HCT116 (cell line): ENCODE results near the gene HCFC1. TPM values are rescaled to one million over a fixed set of nuclear protein-coding genes. Genes with fewer than 3 reads are reported as not detected.
A peak's percentile ranks its signal among the peaks of the same experiment; 100 is the strongest.

Experiments
- ATAC-seq: fragments of 200-7000 bp; cut with Tn5 transposase; 2 replicates; pipeline ENCODE4 v1.9.1; 2020; ENCODE audit warnings: mild to moderate bottlenecking, moderate library complexity
- BruUV-seq: library from RNA; stranded (reverse); fragments of 400-500 nt; replicated peaks from 2 replicates; lab custom pipeline; 2021; lab: Mats Ljungman, UMichigan
- CTCF ChIA-PET: fragments of 300-600 bp; sonication (Branson Sonifier 250); formaldehyde crosslinking; loops from one replicate; lab custom pipeline; 2021; ENCODE audit warnings: antibody characterized with exemption; lab: Charles Lee
- POLR2A ChIA-PET: fragments of 300-600, 350-600 bp; sonication (Branson Sonifier 250); formaldehyde crosslinking; loops from one replicate; lab custom pipeline; 2021; ENCODE audit warnings: antibody characterized with exemption; lab: Charles Lee
- RAD21 ChIA-PET, 2 experiments: fragments of 300-600 bp; sonication (Branson Sonifier 250); formaldehyde crosslinking; loops; one replicate each; lab custom pipeline; 2023; ENCODE audit warnings: low total read pairs in 2 of 2; ENCODE audit not compliant: uncharacterized antibody in 2 of 2, unreplicated experiment in 2 of 2, low non-redundant PET in 1 of 2; lab: Charles Lee
- DNase-seq: peaks from one replicate; pipeline ENCODE4 v3.0.0-alpha.2; 2010; ENCODE audit warnings: low read depth, low spot score
- H2AFZ ChIP-seq: fragments of 200-600 bp; shearing (Covaris generic), sonication (generic); 2 replicates; pipeline ENCODE4 v1.6.1; 2017; ENCODE audit warnings: low read depth, mixed run types, mixed read lengths, antibody characterized with exemption, low read length; ENCODE audit not compliant: poor library complexity, severe bottlenecking
- H3K27ac ChIP-seq: 2 replicates; pipeline ENCODE4 v1.5.1; 2012; ENCODE audit warnings: low read depth, low read length
- H3K27me3 ChIP-seq: fragments of 200-600 bp; sonication (generic); 2 replicates; pipeline ENCODE4 v1.6.1; 2016; ENCODE audit warnings: mixed run types, low read length, mixed read lengths; ENCODE audit not compliant: insufficient read depth
- H3K36me3 ChIP-seq, 2 experiments: fragments of 200-500 bp in 1 of 2; fragments of 200-600 bp in 1 of 2; sonication (Bioruptor generic) in 1 of 2; sonication (generic) in 1 of 2; 2 replicates each; pipeline versions ENCODE4 v1.5.1 to v1.6.1; 2014 to 2016; ENCODE audit warnings: low read length in 2 of 2, inconsistent platforms in 1 of 2, mixed read lengths in 1 of 2, mixed run types in 1 of 2; ENCODE audit not compliant: insufficient read depth in 2 of 2, control insufficient read depth in 1 of 2
- H3K4me1 ChIP-seq, 2 experiments: fragments of 200-600 bp in 1 of 2; sonication (generic) in 1 of 2; 2 replicates each; pipeline versions ENCODE4 v1.5.1 to v1.6.1; 2012 to 2017; ENCODE audit warnings: low read length in 2 of 2, inconsistent platforms in 1 of 2, mild to moderate bottlenecking in 1 of 2, mixed read lengths in 1 of 2, mixed run types in 1 of 2, moderate library complexity in 1 of 2; ENCODE audit not compliant: insufficient read depth in 2 of 2, control insufficient read depth in 1 of 2
- H3K4me2 ChIP-seq: fragments of 200-600 bp; sonication (generic); 2 replicates; pipeline ENCODE4 v1.6.1; 2017; ENCODE audit warnings: mixed run types, low read length, mixed read lengths
- H3K4me3 ChIP-seq, 2 experiments: fragments of 200-600 bp in 1 of 2; sonication (generic) in 1 of 2; replicated peaks in 1 of 2; 2 replicates each; pipeline ENCODE4 v1.5.1; 2011 to 2016; ENCODE audit warnings: low read length in 2 of 2, control low read depth in 1 of 2, low read depth in 1 of 2, mild to moderate bottlenecking in 1 of 2, mixed read lengths in 1 of 2, mixed run types in 1 of 2
- H3K79me2 ChIP-seq: fragments of 200-600 bp; sonication (generic); 2 replicates; pipeline ENCODE4 v1.6.1; 2017; ENCODE audit warnings: mild to moderate bottlenecking, mixed run types, low read length, moderate library complexity, mixed read lengths; ENCODE audit not compliant: insufficient read depth
- H3K9ac ChIP-seq: fragments of 200-600 bp; sonication (generic); 2 replicates; pipeline ENCODE4 v1.6.1; 2016; ENCODE audit warnings: low read length, mixed read lengths
- H3K9me2 ChIP-seq: fragments of 200-600 bp; sonication (generic), shearing (Covaris generic); 2 replicates; pipeline ENCODE4 v1.6.1; 2017; ENCODE audit warnings: mixed run types, mild to moderate bottlenecking, moderate library complexity; ENCODE audit not compliant: insufficient read depth
- H3K9me3 ChIP-seq, 2 experiments: fragments of 200-500 bp in 1 of 2; fragments of 200-600 bp in 1 of 2; sonication (Bioruptor generic) in 1 of 2; sonication (generic) in 1 of 2; 2 replicates each; pipeline ENCODE4 v1.6.1; 2014 to 2017; ENCODE audit warnings: low read length in 2 of 2, mixed read lengths in 2 of 2, inconsistent platforms in 1 of 2, low read depth in 1 of 2, mild to moderate bottlenecking in 1 of 2, mixed run types in 1 of 2, moderate library complexity in 1 of 2; ENCODE audit not compliant: control insufficient read depth in 1 of 2, insufficient read depth in 1 of 2
- H4K20me1 ChIP-seq: fragments of 200-600 bp; sonication (generic), shearing (Covaris generic); 2 replicates; pipeline ENCODE4 v1.6.1; 2017; ENCODE audit warnings: mixed run types, mild to moderate bottlenecking, moderate library complexity; ENCODE audit not compliant: insufficient read depth
- CBX3 ChIP-seq: IDR thresholded peaks from 2 replicates; pipeline ENCODE4 v1.6.1; 2012; ENCODE audit warnings: low read depth
- EGR1 ChIP-seq: IDR thresholded peaks from 2 replicates; pipeline ENCODE4 v1.6.1; 2012; ENCODE audit warnings: low read depth
- EZH2phosphoT487 ChIP-seq: fragments of 200-600 bp; IDR thresholded peaks from 2 replicates; pipeline ENCODE4 v1.6.1; 2018; ENCODE audit warnings: antibody characterized with exemption, borderline replicate concordance
- FOSL1 ChIP-seq: IDR thresholded peaks from 2 replicates; pipeline ENCODE4 v1.6.1; 2012; ENCODE audit warnings: low read depth
- JUND ChIP-seq: IDR thresholded peaks from 2 replicates; pipeline ENCODE4 v1.6.1; 2012
- POLR2AphosphoS5 ChIP-seq: IDR thresholded peaks from 2 replicates; pipeline ENCODE4 v1.6.1; 2011; ENCODE audit warnings: mild to moderate bottlenecking, low read depth, low read length, moderate library complexity
- RAD21 ChIP-seq: IDR thresholded peaks from 2 replicates; pipeline ENCODE4 v1.6.1; 2012; ENCODE audit warnings: low read depth, mild to moderate bottlenecking
- SIN3A ChIP-seq: IDR thresholded peaks from 2 replicates; pipeline ENCODE4 v1.6.1; 2012; ENCODE audit warnings: low read depth
- SP1 ChIP-seq: IDR thresholded peaks from 2 replicates; pipeline ENCODE4 v1.6.1; 2012; ENCODE audit warnings: low read depth
- SRF ChIP-seq: IDR thresholded peaks from 2 replicates; pipeline ENCODE4 v1.6.1; 2012; ENCODE audit warnings: low read depth
- TCF7L2 ChIP-seq: IDR thresholded peaks from 2 replicates; pipeline ENCODE4 v1.7.0; 2011; ENCODE audit warnings: borderline replicate concordance, inconsistent platforms; ENCODE audit not compliant: insufficient read depth, insufficient read length; ENCODE audit errors: extremely low read depth
- YY1 ChIP-seq: IDR thresholded peaks from 2 replicates; pipeline ENCODE4 v1.6.1; 2011; ENCODE audit warnings: low read length, low read depth, moderate library complexity, mild to moderate bottlenecking; ENCODE audit not compliant: insufficient replicate concordance; ENCODE audit errors: extremely low read depth
- ZNF274 ChIP-seq: fragments of 200-500 bp; sonication (Bioruptor generic); IDR thresholded peaks from 2 replicates; pipeline ENCODE4 v1.6.1; 2014; ENCODE audit warnings: mild to moderate bottlenecking, low read depth, low read length, inconsistent platforms
- intact Hi-C: fragments of 100-400 bp; cut with micrococcal nuclease; formaldehyde crosslinking; loops from 2 replicates; pipeline ENCODE4 v1.10.0; 2022
- total RNA-seq: library from RNA; stranded (reverse); gene quantifications from one replicate; pipeline ENCODE4 v1.2.1, GENCODE V29; 2021; ENCODE audit not compliant: unreplicated experiment
- TF ChIP-seq, protein P1 (sequence below): IDR thresholded peaks from 2 replicates; pipeline ENCODE4 v1.6.1; 2011; ENCODE audit warnings: mild to moderate bottlenecking, low read length, moderate library complexity; ENCODE audit not compliant: insufficient replicate concordance; ENCODE audit errors: extremely low read depth
- TF ChIP-seq, protein P2 (sequence below), 3 experiments: fragments of 200-600 bp in 1 of 3; sonication (generic) in 1 of 3; IDR thresholded peaks in 2 of 3; conservative IDR thresholded peaks in 1 of 3; 2 replicates each; pipeline ENCODE4 v1.5.1; 2012 to 2017; ENCODE audit warnings: low read depth in 2 of 3, low read length in 2 of 3, antibody characterized with exemption in 1 of 3, borderline replicate concordance in 1 of 3, control low read depth in 1 of 3, mild to moderate bottlenecking in 1 of 3, mixed read lengths in 1 of 3, mixed run types in 1 of 3, moderate library complexity in 1 of 3; ENCODE audit not compliant: insufficient read depth in 1 of 3
- TF ChIP-seq, protein P3 (sequence below): IDR thresholded peaks from 2 replicates; pipeline ENCODE4 v1.6.1; 2012

HCFC1 gene
- total RNA-seq, 1 experiment from 2014 or later, result 72.8 TPM

DNA sequence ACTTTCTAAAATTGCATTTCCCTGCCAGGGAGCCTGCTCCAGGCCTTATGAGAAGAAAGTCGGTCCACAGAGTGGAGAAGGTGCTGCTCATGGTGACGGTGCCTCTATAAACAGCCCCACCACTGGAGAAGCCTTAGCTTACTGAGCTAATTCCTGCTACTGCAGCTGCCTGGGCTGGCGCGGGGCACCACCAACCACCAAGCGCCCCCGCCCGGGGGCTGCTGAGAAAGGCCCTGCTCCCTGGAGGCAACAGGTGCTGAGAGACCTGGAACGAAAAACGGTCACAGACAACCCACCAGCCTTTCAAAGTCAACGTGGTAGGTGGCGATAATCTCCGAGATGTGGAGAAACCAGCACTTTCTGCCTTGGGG lies 2.9 kb downstream of the HCFC1 start:
- Histone ChIP-seq H3K9ac (no peak overlapping the region), H4K20me1 (no peaks in the 10 kb centered on the region), H3K36me3 (peaks cover 0 to 11% of the 10 kb centered on the region in 2 experiments; a peak in 1 of 4 replicates), H3K79me2 (peaks cover 80% of the 10 kb centered on the region), H2AFZ (no peak overlapping the region), H3K9me3 (no peaks in the 10 kb centered on the region), H3K4me3 (no peak overlapping the region), H3K4me1 (peaks cover 9 to 18% of the 10 kb centered on the region in 2 experiments), H3K27ac (peak overlapping the region; percentile 33; the same call in 1 of the 2 replicates), H3K27me3 (no peaks in the 10 kb centered on the region), H3K4me2 (no peak overlapping the region), H3K9me2 (no peaks in the 10 kb centered on the region)
- DNase-seq, result no peak
- TF ChIP-seq CBX3, result no peak
- no TSS peak for BruUV-seq
- no peak for ATAC-seq
- POLR2A ChIA-PET, result no interaction called here
- intact Hi-C loops, result no loop called here
- CTCF ChIA-PET, result no interaction called here
- RAD21 ChIA-PET, result interaction anchor here in 1 of 2 experiments (0.6 kb wide), 1 partner anchor 132 kb away, joined by 5 read pairs; no protein-coding TSS in a partner anchor

DNA sequence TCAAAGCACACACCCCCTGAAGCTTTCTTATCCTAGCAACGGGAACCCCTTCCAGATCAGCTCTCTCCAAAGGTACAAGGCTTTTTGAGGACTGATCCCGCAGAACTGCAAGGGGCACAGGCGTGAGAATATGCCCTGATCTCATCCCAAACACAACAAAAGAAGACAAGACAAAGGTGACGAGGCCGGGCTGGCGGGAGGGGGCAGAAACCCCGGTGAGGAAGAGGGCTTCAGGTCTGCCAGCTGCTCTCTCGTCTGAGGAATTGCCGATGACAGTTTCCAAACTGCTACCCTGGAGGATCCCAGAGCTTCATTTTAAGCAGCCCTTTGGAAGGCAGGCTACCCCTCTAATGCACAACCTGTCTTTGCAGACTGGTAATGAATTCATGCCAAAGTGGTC lies 3.4 kb downstream of the HCFC1 start:
- intact Hi-C loops, result no loop called here

More for the DNA sequence above, 3.4 kb downstream of the HCFC1 start:
- H3K27me3 ChIP-seq, result no peaks in the 10 kb centered on the region
- H3K9me3 ChIP-seq, result no peaks in the 10 kb centered on the region
- peaks cover 0 to 11% of the 10 kb centered on the region in 2 experiments; a peak in 1 of 4 replicates for H3K36me3 ChIP-seq
- H3K4me2 ChIP-seq, result no peak overlapping the region
- no peaks in the 10 kb centered on the region for H4K20me1 ChIP-seq
- TF ChIP-seq POLR2AphosphoS5 (no peak), EZH2phosphoT487 (no peak), SP1 (no peak), TCF7L2 (no peak), EGR1 (no peak), ZNF274 (no peak), JUND (no peak), SRF (no peak), RAD21 (no peak), SIN3A (no peak), YY1 (no peak), FOSL1 (no peak)
- TF ChIP-seq, protein P1, sequence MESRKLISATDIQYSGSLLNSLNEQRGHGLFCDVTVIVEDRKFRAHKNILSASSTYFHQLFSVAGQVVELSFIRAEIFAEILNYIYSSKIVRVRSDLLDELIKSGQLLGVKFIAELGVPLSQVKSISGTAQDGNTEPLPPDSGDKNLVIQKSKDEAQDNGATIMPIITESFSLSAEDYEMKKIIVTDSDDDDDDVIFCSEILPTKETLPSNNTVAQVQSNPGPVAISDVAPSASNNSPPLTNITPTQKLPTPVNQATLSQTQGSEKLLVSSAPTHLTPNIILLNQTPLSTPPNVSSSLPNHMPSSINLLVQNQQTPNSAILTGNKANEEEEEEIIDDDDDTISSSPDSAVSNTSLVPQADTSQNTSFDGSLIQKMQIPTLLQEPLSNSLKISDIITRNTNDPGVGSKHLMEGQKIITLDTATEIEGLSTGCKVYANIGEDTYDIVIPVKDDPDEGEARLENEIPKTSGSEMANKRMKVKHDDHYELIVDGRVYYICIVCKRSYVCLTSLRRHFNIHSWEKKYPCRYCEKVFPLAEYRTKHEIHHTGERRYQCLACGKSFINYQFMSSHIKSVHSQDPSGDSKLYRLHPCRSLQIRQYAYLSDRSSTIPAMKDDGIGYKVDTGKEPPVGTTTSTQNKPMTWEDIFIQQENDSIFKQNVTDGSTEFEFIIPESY, result no peak
- TF ChIP-seq, protein P2, sequence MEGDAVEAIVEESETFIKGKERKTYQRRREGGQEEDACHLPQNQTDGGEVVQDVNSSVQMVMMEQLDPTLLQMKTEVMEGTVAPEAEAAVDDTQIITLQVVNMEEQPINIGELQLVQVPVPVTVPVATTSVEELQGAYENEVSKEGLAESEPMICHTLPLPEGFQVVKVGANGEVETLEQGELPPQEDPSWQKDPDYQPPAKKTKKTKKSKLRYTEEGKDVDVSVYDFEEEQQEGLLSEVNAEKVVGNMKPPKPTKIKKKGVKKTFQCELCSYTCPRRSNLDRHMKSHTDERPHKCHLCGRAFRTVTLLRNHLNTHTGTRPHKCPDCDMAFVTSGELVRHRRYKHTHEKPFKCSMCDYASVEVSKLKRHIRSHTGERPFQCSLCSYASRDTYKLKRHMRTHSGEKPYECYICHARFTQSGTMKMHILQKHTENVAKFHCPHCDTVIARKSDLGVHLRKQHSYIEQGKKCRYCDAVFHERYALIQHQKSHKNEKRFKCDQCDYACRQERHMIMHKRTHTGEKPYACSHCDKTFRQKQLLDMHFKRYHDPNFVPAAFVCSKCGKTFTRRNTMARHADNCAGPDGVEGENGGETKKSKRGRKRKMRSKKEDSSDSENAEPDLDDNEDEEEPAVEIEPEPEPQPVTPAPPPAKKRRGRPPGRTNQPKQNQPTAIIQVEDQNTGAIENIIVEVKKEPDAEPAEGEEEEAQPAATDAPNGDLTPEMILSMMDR (IDR thresholded peaks at IDR 0.05 in 2 of 3, conservative IDR thresholded peaks at IDR 0.05 in 1 of 3; ENCODE audit: borderline replicate concordance in 1 of 3, insufficient read depth in 1 of 3, low read depth in 2 of 3, low read length in 2 of 3), result no peak
- TF ChIP-seq, protein P3, sequence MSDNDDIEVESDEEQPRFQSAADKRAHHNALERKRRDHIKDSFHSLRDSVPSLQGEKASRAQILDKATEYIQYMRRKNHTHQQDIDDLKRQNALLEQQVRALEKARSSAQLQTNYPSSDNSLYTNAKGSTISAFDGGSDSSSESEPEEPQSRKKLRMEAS, result no peak
- DNase-seq (no peak), ATAC-seq (no peak)
- no TSS peak for BruUV-seq
- H3K9me2 ChIP-seq, result no peaks in the 10 kb centered on the region
- POLR2A ChIA-PET, result no interaction called here
- peaks cover 80% of the 10 kb centered on the region for H3K79me2 ChIP-seq
- RAD21 ChIA-PET, result interaction anchor here in 1 of 2 experiments (0.6 kb wide), 1 partner anchor 131 kb away, joined by 5 read pairs; no protein-coding TSS in a partner anchor
- CTCF ChIA-PET, result no interaction called here
- H2AFZ ChIP-seq, result no peak overlapping the region
- H3K4me1 ChIP-seq, result peaks cover 7 to 13% of the 10 kb centered on the region in 2 experiments; a peak in 3 of 4 replicates
- no peak overlapping the region for H3K4me3 ChIP-seq
- H3K27ac ChIP-seq, result no peak overlapping the region; the same call in 1 of the 2 replicates
- no peak overlapping the region for H3K9ac ChIP-seq
